Esophagus muscularis mucosa (tissue), 3 donors: ENCODE measurements around the gene NPAS3.

Experiments
- CTCF ChIP-seq, 3 experiments: fragments of 200-600 bp in 2 of 3; fragments of 450-650 bp in 1 of 3; sonication (generic) in 2 of 3; IDR thresholded peaks; one replicate each; pipeline ENCODE4 v1.5.1; 2017 to 2019; ENCODE audit warnings: antibody characterized with exemption in 3 of 3, mild to moderate bottlenecking in 2 of 3, moderate library complexity in 1 of 3
- POLR2A ChIP-seq: fragments of 450-650 bp; IDR thresholded peaks from one replicate; pipeline ENCODE4 v1.6.1; 2017; ENCODE audit warnings: antibody characterized with exemption, moderate library complexity, mild to moderate bottlenecking, low read depth

- TF ChIP-seq CTCF (IDR thresholded peaks at IDR 0.05) (no peak), POLR2A (no peak)
Observed at GRCh38 chr14:33467971-33468370, 529.3 kb downstream of the NPAS3 start.
